Type B pancreatic cell (in vitro differentiated cells): ENCODE data around the gene CIB4. TPM values are rescaled to one million over a fixed set of nuclear protein-coding genes. Genes with fewer than 3 reads are reported as not detected.

Source experiments
- DNase-seq: peaks from one replicate; pipeline ENCODE4 v3.0.0; 2021; ENCODE audit warnings: mixed read lengths; ENCODE audit not compliant: unreplicated experiment; ENCODE audit errors: extremely low spot score
- H3K27ac Mint-ChIP-seq: 2 replicates; pipeline ENCODE4 v1.8.0; 2021; ENCODE audit warnings: mild to moderate bottlenecking, mixed read lengths
- H3K27me3 Mint-ChIP-seq: 2 replicates; pipeline ENCODE4 v1.8.0; 2021; ENCODE audit warnings: mixed read lengths
- H3K36me3 Mint-ChIP-seq: 2 replicates; pipeline ENCODE4 v1.8.0; 2021; ENCODE audit warnings: mixed read lengths
- H3K4me1 Mint-ChIP-seq: one replicate; pipeline ENCODE4 v1.8.0; 2021; ENCODE audit warnings: mixed read lengths; ENCODE audit not compliant: unreplicated experiment
- H3K4me3 Mint-ChIP-seq: 2 replicates; pipeline ENCODE4 v1.8.0; 2021; ENCODE audit warnings: mild to moderate bottlenecking, mixed read lengths
- H3K9me3 Mint-ChIP-seq: 2 replicates; pipeline ENCODE4 v1.8.0; 2021; ENCODE audit warnings: mixed read lengths
- CTCF ChIP-seq: fragments of 200-600 bp; sonication (generic); conservative IDR thresholded peaks from 2 replicates; pipeline ENCODE4 v1.5.0; 2021; ENCODE audit warnings: antibody characterized with exemption, mild to moderate bottlenecking
- total RNA-seq: library from RNA; stranded (reverse); gene quantifications from 2 replicates; pipeline ENCODE4 v1.2.1, GENCODE V29; 2021; ENCODE audit warnings: low replicate concordance

CIB4 gene
- total RNA-seq, 1 donor from 2014 or later, result not detected

GRCh38 chr2:26585100-26585499 lies 56.1 kb downstream of the CIB4 start:
- H3K9me3 Mint-ChIP-seq, result no peaks in the 10 kb centered on the region
- no peak for DNase-seq
- no peak overlapping the region for H3K4me3 Mint-ChIP-seq
- no peak for TF ChIP-seq CTCF
- no peaks in the 10 kb centered on the region for H3K4me1 Mint-ChIP-seq
- H3K27ac Mint-ChIP-seq, result no peak overlapping the region
- peaks cover 48% of the 10 kb centered on the region for H3K27me3 Mint-ChIP-seq
- H3K36me3 Mint-ChIP-seq, result no peaks in the 10 kb centered on the region

GRCh38 chr2:26584656-26585055 lies 56.5 kb downstream of the CIB4 start:
- H3K4me3 Mint-ChIP-seq, result no peak overlapping the region
- no peak for DNase-seq
- TF ChIP-seq CTCF, result no peak
- no peaks in the 10 kb centered on the region for H3K4me1 Mint-ChIP-seq
- H3K27ac Mint-ChIP-seq, result no peak overlapping the region
- H3K36me3 Mint-ChIP-seq, result no peaks in the 10 kb centered on the region
- H3K27me3 Mint-ChIP-seq, result peaks cover 52% of the 10 kb centered on the region
- no peaks in the 10 kb centered on the region for H3K9me3 Mint-ChIP-seq

- H3K27ac Mint-ChIP-seq, result no peak overlapping the region
- no peaks in the 10 kb centered on the region for H3K9me3 Mint-ChIP-seq
- DNase-seq, result no peak
- peaks cover 52% of the 10 kb centered on the region for H3K27me3 Mint-ChIP-seq
- TF ChIP-seq CTCF, result no peak
- H3K4me1 Mint-ChIP-seq, result no peaks in the 10 kb centered on the region
- H3K36me3 Mint-ChIP-seq, result no peaks in the 10 kb centered on the region
- no peak overlapping the region for H3K4me3 Mint-ChIP-seq
Measured at GRCh38 chr2:26584191-26584590, 57.0 kb downstream of the CIB4 start.

GRCh38 chr2:26583381-26583911 lies 57.7 kb downstream of the CIB4 start:
- TF ChIP-seq CTCF, result no peak
- Mint-ChIP-seq H3K9me3 (no peaks in the 10 kb centered on the region), H3K36me3 (no peaks in the 10 kb centered on the region), H3K27me3 (peaks cover 55% of the 10 kb centered on the region), H3K4me3 (no peak overlapping the region), H3K27ac (no peak overlapping the region), H3K4me1 (no peaks in the 10 kb centered on the region)
- no peak for DNase-seq

- Mint-ChIP-seq H3K27me3 (peaks cover 58% of the 10 kb centered on the region), H3K36me3 (no peaks in the 10 kb centered on the region), H3K9me3 (no peaks in the 10 kb centered on the region), H3K27ac (no peak overlapping the region), H3K4me3 (no peak overlapping the region), H3K4me1 (no peaks in the 10 kb centered on the region)
- DNase-seq, result peak; percentile 56
- no peak for TF ChIP-seq CTCF
Measured at GRCh38 chr2:26582890-26583289, 58.3 kb downstream of the CIB4 start.
